GM19351 (cell line): ENCODE measurements around the gene KLK7.
"Not testable (repeated sequence)": the region's sequence is repeated elsewhere in the genome, so short reads cannot be mapped to it uniquely, and the experiment has no call there.

Source experiments
- ATAC-seq: cut with Tn5 transposase; IDR thresholded peaks from one replicate; pipeline ENCODE4 v1.9.1; 2021; ENCODE audit warnings: mild to moderate bottlenecking, moderate library complexity; ENCODE audit not compliant: unreplicated experiment

KLK7 gene

GRCh38 chr19:51012661-51013190 is 29.0 kb upstream of the KLK7 start:
- ATAC-seq = no peak

GRCh38 chr19:51010066-51010795 is 26.5 kb upstream of the KLK7 start:
- no peak for ATAC-seq

DNA sequence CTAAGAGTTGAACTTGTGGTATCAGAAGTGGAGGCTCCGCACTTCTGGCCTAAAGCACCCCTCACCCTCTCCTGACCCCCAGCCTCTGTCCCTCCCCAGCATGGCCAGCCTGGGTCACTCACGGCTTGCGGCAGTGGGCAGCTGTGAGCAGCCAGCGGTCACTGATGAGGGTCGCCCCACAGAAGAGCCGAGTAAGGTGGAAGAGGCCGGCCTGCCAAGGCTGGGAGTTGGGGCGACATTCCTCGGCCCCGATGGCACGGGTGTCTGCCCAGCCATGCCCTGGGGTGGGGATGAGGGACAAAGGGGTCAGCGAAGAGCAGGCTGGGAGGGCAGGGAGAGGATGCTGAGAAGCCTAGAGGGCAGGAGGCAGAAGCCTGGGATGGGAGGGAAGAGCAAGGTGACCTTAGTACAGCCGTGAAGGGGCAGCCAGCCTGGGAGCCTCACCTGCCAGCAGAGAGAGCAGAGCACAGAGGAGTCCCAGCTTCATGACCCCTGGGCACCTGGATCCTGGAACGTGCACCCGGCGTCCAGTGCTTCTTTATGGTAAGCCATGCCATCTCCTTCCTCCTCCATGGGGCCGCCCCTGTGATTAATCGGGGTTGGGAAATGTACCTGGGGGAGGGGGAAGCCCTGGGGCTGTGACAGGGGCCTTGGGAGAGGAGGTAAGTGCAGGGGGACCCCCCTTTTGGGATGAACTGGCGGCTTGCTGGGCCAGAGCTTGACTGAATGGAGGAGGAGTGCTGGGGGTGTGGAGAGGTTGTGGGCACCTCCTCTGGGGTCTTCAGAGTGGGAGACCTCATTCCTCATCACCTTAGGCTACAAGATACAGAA is 25.6 kb upstream of the KLK7 start:
- no peak for ATAC-seq

DNA sequence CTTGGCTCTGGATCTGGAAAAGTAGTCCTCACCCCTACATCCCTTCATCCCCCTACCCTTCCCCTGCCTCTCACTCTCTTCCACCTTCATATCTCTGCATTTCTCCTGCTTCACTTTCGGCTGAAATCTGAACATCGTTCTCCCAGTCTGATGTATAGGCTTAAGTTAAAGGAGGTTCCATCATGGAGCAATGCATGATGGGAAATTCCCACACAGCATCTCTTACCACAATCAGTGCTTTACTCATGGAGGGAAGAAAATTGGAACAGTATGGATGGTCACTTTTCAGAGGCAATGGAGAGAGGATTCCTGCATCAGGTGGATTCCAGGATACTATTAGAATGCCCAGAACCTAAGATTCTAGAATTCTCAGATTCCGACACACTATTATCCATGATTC is 23.8 kb upstream of the KLK7 start:
- ATAC-seq = no peak

DNA sequence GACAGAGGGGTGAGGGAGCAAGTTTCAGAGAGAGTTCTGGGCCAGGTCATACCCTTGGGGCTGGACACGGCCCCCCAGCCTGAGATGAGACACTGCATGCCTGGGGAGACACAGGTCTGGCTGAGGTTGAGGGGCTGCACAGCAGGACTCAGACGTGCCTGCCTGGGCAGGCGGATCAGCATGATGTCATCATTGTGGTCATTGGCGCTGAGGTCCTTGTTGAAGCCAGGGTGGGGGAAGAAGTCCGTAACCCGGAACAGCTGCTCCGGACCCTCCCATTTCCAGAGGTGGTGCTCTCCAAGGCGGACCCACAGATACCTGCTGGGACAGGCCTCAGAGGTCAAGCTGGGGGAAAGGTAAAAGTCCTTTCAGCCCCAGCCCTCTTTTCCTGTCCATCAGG is 22.7 kb upstream of the KLK7 start:
- ATAC-seq = no peak

GRCh38 chr19:51005248-51005647 is 21.5 kb upstream of the KLK7 start:
- no peak for ATAC-seq

DNA sequence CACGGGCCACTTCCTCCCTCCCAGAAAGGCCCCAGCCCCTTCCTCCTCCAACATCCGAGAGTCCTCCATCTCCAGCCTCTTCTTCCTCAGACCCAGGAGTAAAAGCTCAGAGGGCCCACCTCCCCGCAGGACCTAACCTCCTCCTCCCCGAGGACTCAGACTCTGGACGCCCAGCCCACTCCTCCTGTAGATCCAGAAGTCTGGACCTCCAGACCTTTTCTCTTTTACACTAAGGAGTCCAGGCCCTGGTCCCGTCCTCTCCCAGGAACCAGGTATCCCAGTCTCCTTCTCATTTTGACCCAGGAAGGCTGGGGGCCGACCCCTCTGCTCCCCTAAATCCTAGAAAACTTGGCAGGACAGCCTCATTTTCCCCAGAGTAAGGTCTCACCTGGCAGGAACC is 19.6 kb upstream of the KLK7 start:
- no peak for ATAC-seq

- no peak for ATAC-seq
Measured at GRCh38 chr19:51002542-51003311, 19.0 kb upstream of the KLK7 start.

GRCh38 chr19:51002089-51002532 is 18.4 kb upstream of the KLK7 start:
- no peak for ATAC-seq

- no peak for ATAC-seq
Measured at GRCh38 chr19:51001515-51001914, 17.8 kb upstream of the KLK7 start, which contains the start of gene KLK8. Gene KLK8, minus strand, starts transcription at chr19:51001604. Its CDS starts 437 bp downstream, at chr19:51001167.

DNA sequence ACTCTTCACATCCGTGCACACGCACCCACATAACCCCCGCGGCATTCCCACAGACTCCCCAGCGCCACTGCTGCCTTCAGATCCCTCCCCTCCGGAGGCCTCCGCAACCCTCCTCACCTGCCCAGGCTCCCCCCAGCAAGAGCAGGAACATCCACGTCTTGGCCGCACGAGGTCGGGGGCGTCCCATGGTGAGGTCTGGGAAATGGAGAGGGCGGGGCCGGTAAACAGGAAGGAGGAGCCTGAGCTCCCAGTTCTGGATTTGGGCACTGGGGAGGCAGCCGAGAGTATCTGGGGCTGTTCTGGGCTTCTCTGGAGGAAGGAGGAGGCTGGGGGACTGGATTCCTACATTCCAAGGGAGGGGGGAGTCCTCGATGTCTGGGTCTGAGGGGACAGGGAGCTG is 17.3 kb upstream of the KLK7 start:
- ATAC-seq = no peak

DNA sequence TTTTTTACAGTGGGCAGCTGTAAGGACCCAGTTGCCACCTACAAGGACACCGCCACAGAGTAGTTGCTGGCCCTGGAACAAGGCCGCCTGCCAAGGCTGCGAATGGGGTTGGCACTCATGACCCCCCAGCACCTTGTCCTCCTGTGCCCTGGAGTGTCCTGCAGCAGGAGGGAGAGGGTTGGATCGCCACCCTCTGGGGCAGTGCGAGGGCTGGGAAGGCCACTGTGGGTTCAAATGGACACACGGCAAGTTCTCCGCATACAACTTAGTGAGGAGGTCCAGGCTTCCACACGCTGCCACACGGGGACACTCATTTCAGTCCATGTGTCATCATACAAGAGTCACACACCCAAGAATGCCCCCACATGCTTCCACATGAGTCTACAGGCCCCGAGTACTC is 16.7 kb upstream of the KLK7 start:
- ATAC-seq = no peak

DNA sequence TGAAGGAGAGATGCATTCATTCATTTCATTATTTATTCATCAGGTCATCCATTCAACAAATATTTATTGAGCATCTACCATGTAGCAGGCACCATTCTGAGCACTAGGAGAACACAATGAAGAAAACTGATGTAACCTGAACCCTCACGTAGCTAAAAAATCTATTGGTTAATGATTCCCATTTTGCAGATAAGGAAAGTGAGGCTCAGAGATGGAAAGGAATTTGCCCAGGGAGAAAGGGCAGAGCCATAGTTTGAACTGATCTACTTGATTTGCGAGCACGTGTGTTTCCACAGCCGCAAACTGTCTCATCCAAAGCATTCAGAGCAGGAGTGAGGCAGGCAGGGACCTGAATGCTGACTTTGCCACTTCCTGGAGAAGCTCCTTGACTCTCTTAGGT is 15.0 kb upstream of the KLK7 start:
- ATAC-seq = no peak

DNA sequence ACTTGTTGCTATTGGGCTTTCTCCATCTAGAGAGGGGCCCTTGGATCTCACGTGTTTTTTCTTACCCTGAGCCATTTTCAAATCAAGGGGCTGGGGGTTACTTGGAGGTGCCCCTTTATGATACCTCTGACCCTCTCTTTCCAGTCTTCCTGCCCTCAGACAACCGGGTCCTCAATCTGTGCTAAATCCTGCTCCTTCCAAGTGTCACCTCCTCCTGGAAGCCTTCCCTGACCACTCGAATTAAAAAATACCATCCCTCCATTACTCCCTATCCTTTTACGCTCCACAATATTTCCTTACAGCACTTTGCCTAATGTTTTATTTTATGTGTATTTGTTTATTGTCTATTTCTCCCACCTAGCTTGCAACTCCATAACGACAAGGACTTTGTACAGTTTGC is 14.3 kb upstream of the KLK7 start:
- no peak for ATAC-seq

DNA sequence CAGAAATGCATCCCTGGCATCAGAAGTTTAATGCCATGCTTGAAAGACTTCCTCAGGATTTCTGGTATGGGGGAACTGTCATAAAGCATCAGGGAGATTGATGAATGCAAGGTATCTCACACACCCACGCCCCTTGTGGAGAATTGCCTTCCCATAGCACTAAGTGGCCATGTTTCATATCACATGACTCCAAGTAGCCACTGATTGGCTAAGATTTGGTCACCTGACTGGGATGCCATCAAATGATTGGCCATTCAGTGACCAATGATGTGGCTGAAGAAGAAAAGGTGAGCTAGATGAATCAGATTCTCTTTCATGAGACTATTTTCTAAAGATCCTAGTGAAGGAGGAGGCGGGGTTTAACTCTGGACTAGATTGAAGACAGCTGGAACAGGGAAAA is 10.4 kb upstream of the KLK7 start:
- no peak for ATAC-seq

GRCh38 chr19:50992666-50993035 is 8.9 kb upstream of the KLK7 start:
- ATAC-seq = no peak

- not testable (repeated sequence) for ATAC-seq
Measured at GRCh38 chr19:50984416-50984815, 699 bp upstream of the KLK7 start.

- no peak for ATAC-seq
Measured at GRCh38 chr19:50982186-50982585, 1.5 kb downstream of the KLK7 start.

- no peak for ATAC-seq
Measured at GRCh38 chr19:50981587-50982146, 2.0 kb downstream of the KLK7 start.

GRCh38 chr19:50980208-50980607 is 3.5 kb downstream of the KLK7 start:
- no peak for ATAC-seq

DNA sequence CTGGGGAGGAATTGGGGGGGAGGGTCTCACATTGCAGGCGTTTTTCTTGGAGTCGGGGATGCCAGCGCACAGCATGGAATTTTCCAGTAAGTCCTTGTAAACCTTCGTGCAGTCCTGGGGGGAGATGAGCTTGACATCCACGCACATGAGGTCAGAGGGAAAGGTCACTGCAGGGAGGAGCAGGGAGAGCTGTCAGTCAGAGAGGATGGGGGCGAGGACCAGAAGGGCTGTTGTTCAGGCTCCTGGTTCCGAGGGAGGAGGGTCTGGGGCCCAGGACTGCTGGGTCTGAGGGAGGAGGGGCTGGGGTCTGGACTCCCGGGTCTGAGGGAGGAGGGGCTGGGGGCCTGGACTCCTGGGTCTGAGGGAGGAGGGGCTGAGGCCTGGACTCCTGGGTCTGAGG is 4.0 kb downstream of the KLK7 start:
- ATAC-seq = no peak
